ELR (cell line): ENCODE measurements around the gene OR10V1.
"Not testable (repeated sequence)": the region's sequence is repeated elsewhere in the genome, so short reads cannot be mapped to it uniquely, and the experiment has no call there.

ENCODE experiments used
- DNase-seq: peaks from one replicate; pipeline ENCODE4 v3.0.0-alpha.2; 2015; ENCODE audit warnings: low read depth

The OR10V1 gene

GRCh38 chr11:59710136-59710847 lies 3.4 kb downstream of the OR10V1 start:
- peak; percentile 20 for DNase-seq

GRCh38 chr11:59708537-59708936 lies 5.1 kb downstream of the OR10V1 start:
- peak; percentile 47 for DNase-seq

GRCh38 chr11:59707371-59707770 lies 6.3 kb downstream of the OR10V1 start:
- no peak for DNase-seq

- peak; percentile 97 for DNase-seq
Measured at GRCh38 chr11:59706518-59707285, 6.9 kb downstream of the OR10V1 start.

GRCh38 chr11:59705294-59705693 lies 8.4 kb downstream of the OR10V1 start:
- DNase-seq: peak; percentile 68

- DNase-seq: not testable (repeated sequence)
Measured at GRCh38 chr11:59703515-59703914, 10.1 kb downstream of the OR10V1 start.

- DNase-seq: not testable (repeated sequence)
Measured at GRCh38 chr11:59700157-59700556, 13.5 kb downstream of the OR10V1 start.

- DNase-seq: no peak
Measured at GRCh38 chr11:59698506-59698905, 15.1 kb downstream of the OR10V1 start.

- DNase-seq: no peak
Measured at GRCh38 chr11:59692915-59693314, 20.7 kb downstream of the OR10V1 start.

GRCh38 chr11:59691156-59691555 lies 22.5 kb downstream of the OR10V1 start:
- DNase-seq: no peak

- no peak for DNase-seq
Measured at GRCh38 chr11:59689015-59689414, 24.6 kb downstream of the OR10V1 start.

GRCh38 chr11:59681260-59681725 lies 32.4 kb downstream of the OR10V1 start:
- DNase-seq: not testable (repeated sequence)

- DNase-seq: peak; percentile 85
Measured at GRCh38 chr11:59680287-59681154, 33.1 kb downstream of the OR10V1 start.

- DNase-seq: no peak
Measured at GRCh38 chr11:59679347-59679746, 34.3 kb downstream of the OR10V1 start.

GRCh38 chr11:59678813-59679165 lies 34.9 kb downstream of the OR10V1 start:
- no peak for DNase-seq

GRCh38 chr11:59678118-59678812 lies 35.4 kb downstream of the OR10V1 start:
- DNase-seq: peak; percentile 50

- DNase-seq: no peak
Measured at GRCh38 chr11:59676205-59676604, 37.4 kb downstream of the OR10V1 start.

GRCh38 chr11:59674291-59674690 lies 39.4 kb downstream of the OR10V1 start:
- DNase-seq: no peak

- DNase-seq: no peak
Measured at GRCh38 chr11:59673291-59673690, 40.4 kb downstream of the OR10V1 start.

GRCh38 chr11:59671471-59671870 lies 42.2 kb downstream of the OR10V1 start:
- DNase-seq: no peak

- DNase-seq: peak; percentile 63
Measured at GRCh38 chr11:59669611-59670009, 44.0 kb downstream of the OR10V1 start.
